AG04450 (cell line): Measurements from ENCODE around the gene HRH4. TPM values are rescaled to one million over a fixed set of nuclear protein-coding genes. Genes with fewer than 3 reads are reported as not detected.

Experiments
- CTCF ChIA-PET: fragments of 300-600, 350-600 bp; formaldehyde crosslinking; extraction: SDS; loops from one replicate; lab custom pipeline; 2022; ENCODE audit warnings: antibody characterized with exemption, inconsistent platforms; lab: Charles Lee
- POLR2A ChIA-PET: fragments of 350-600 bp; formaldehyde crosslinking; extraction: SDS; loops from one replicate; lab custom pipeline; 2021; ENCODE audit warnings: antibody characterized with exemption, inconsistent platforms; lab: Yijun Ruan, JAX
- DNase-seq: peaks from one replicate; pipeline ENCODE4 v3.0.0-alpha.2; 2011; ENCODE audit warnings: low read depth, low spot score
- H3K27ac ChIP-seq: one replicate; pipeline ENCODE4 v1.5.1; 2012; ENCODE audit warnings: low read depth, low read length, control low read depth
- H3K27me3 ChIP-seq: one replicate; pipeline ENCODE4 v1.6.0; 2012; ENCODE audit warnings: low read length; ENCODE audit not compliant: control insufficient read depth, insufficient read depth
- H3K4me3 ChIP-seq: 2 replicates; pipeline ENCODE4 v1.5.1; 2011; ENCODE audit warnings: mild to moderate bottlenecking, low read depth, low read length, control low read depth
- H3K9me3 ChIP-seq: 2 replicates; pipeline ENCODE4 v1.5.1; 2012; ENCODE audit warnings: low read length; ENCODE audit not compliant: control insufficient read depth, insufficient read depth
- polyA plus RNA-seq: library from polyadenylated mRNA; depleted of rRNA; stranded (reverse); fragments of >200 nt; gene quantifications from 2 replicates; pipeline ENCODE4 v1.2.3, GENCODE V29; 2011
- TF ChIP-seq, protein P1 (sequence below): IDR thresholded peaks from 2 replicates; pipeline ENCODE4 v1.5.1; 2011; ENCODE audit warnings: low read depth, low read length, control low read depth, inconsistent platforms

Gene HRH4
- polyA plus RNA-seq, 1 experiment, result 0.01 TPM

DNA sequence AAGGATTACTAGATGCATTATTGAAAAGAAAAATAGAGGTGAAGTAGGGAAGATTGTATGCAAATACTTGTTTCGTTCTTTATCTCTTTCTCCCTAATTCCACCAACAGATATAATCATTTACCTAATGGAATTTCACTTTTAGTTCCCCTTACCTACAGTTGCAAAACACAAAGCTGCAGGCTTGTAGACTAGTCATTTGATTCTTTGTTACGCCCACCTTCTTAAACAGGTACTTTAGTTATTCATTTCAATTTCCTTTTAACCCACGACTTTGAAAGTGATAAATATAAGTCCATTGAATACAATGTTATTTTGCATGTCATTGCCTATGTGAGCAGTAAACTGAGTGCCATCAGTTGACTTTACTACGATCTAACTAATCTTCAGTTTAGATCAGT lies 3.9 kb upstream of the HRH4 start:
- Histone ChIP-seq H3K9me3 (no peaks in the 10 kb centered on the region), H3K27me3 (no peaks in the 10 kb centered on the region), H3K4me3 (no peak overlapping the region), H3K27ac (no peak overlapping the region)
- TF ChIP-seq, protein P1, sequence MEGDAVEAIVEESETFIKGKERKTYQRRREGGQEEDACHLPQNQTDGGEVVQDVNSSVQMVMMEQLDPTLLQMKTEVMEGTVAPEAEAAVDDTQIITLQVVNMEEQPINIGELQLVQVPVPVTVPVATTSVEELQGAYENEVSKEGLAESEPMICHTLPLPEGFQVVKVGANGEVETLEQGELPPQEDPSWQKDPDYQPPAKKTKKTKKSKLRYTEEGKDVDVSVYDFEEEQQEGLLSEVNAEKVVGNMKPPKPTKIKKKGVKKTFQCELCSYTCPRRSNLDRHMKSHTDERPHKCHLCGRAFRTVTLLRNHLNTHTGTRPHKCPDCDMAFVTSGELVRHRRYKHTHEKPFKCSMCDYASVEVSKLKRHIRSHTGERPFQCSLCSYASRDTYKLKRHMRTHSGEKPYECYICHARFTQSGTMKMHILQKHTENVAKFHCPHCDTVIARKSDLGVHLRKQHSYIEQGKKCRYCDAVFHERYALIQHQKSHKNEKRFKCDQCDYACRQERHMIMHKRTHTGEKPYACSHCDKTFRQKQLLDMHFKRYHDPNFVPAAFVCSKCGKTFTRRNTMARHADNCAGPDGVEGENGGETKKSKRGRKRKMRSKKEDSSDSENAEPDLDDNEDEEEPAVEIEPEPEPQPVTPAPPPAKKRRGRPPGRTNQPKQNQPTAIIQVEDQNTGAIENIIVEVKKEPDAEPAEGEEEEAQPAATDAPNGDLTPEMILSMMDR, result no peak
- CTCF ChIA-PET, result no interaction called here
- no peak for DNase-seq
- POLR2A ChIA-PET, result no interaction called here

DNA sequence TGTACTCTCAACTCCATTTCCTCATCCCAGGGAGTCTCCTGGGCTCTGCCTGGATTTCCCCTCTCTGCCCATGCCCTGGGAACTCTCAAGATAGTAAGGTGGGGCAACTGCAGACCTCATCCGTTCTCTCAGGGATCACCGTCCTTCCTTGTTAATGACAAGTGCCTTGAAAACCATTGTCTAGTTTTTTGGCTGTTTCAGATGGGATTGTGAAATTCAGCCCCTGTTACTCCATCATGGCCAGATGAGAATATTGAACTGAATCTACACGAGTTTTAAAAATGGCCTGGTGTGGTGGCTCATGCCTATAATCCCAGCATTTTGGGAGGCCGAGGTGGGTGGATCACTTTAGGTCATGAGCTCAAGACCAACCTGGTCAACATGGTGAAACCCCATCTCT lies 665 bp upstream of the HRH4 start:
- no peaks in the 10 kb centered on the region for H3K27me3 ChIP-seq
- DNase-seq, result no peak
- H3K27ac ChIP-seq, result no peak overlapping the region
- H3K9me3 ChIP-seq, result no peaks in the 10 kb centered on the region
- POLR2A ChIA-PET, result no interaction called here
- CTCF ChIA-PET, result interaction anchor here (0.9 to 2.5 kb wide), 3 partner anchors 29 to 100 kb away, joined by 3 to 16 read pairs (median 7); no protein-coding TSS in a partner anchor
- no peak overlapping the region for H3K4me3 ChIP-seq
- TF ChIP-seq, protein P1, result no peak

DNA sequence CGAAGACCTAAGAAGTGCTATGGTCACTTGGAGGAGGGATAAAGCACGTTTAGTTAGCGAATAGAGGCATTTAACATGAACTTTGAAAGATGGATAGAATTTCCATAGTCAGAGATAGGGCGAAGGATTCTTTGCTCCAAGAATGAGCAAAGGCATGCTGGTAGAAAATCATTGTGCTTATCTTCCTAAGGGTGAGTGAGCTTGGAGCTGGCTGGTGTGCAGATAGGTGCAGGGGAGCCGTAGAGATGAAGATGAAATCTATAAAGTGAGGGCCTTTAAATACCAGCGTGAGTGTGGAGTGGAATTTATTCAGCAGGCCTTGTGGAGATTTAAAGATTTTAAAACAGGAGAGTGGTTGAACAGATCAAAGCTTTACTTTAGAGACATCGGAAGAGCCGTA lies 1.6 kb downstream of the HRH4 start:
- peaks cover 2% of the 10 kb centered on the region for H3K27me3 ChIP-seq
- POLR2A ChIA-PET, result no interaction called here
- H3K4me3 ChIP-seq, result no peak overlapping the region
- CTCF ChIA-PET, result interaction anchor here (2.5 kb wide), 1 partner anchor 27 kb away, joined by 16 read pairs; no protein-coding TSS in a partner anchor
- no peaks in the 10 kb centered on the region for H3K9me3 ChIP-seq
- DNase-seq, result no peak
- no peak overlapping the region for H3K27ac ChIP-seq
- TF ChIP-seq, protein P1, result no peak

DNA sequence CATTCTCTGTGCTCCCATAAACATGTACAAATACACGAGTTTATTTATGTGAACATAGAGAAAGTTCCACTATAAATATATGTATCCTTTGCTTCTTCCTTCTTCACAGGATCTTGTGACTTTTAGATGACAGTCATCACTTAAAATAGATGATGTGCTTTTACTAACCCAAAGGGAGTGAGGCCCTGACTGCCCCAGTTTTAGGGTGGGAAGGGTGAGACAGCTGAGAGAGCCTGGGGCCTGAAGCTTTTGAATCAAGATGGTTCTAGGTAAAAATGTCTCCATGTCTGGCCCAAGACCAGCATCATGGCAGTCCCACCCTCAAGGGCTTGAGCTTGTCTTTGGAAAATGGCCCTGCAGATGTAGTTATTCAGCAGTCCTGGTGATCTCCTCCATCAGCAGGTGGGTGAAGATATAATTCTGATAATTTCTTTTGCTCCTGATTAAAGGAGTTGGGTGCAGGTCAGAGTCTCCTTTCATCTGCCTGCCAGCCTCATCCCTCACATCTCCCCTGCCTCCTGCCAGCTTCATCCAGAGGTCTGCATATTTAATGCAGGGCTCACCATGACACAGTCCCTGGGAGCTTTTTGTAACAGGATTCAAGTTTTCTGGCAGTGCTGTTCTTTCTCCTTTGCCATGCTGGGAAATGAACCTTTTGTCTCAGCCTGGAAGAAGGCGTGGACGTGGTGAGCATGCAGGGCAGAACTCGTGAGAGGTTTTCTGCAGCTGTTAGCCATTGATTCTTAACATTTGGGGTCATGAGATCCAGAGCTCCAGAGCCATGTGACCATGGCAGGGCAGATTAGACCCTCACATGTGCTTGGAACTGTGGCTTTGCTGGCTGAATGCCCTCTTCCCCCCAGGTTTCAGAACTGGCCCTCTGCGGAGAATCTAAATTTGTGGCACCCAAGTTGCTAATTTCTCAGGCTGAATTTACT lies 2.7 kb downstream of the HRH4 start:
- Histone ChIP-seq H3K9me3 (no peaks in the 10 kb centered on the region), H3K4me3 (no peak overlapping the region), H3K27me3 (peaks cover 2% of the 10 kb centered on the region), H3K27ac (no peak overlapping the region)
- TF ChIP-seq, protein P1, result no peak
- CTCF ChIA-PET, result no interaction called here
- DNase-seq, result no peak
- POLR2A ChIA-PET, result no interaction called here

DNA sequence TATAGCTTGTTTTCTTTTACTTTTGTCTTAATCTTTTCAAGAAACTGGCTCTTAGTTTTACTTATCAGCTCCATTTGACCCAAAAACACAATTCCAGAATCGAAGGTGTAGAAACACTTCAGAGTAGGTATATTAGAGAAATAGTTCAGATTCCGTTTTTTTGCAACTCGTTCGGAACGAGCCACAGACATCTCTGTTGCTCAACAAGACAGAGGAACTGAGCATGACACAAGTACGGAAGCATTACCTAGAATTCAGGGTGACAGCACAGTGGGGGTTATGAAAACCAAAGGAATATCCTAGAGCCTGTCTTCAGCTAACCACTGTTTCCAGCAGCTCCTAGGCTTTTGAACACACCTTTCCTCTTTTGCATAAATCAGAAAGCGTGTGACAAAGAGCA lies 5.0 kb downstream of the HRH4 start:
- TF ChIP-seq, protein P1, result no peak
- no peak overlapping the region for H3K4me3 ChIP-seq
- peaks cover 4% of the 10 kb centered on the region for H3K27me3 ChIP-seq
- no peaks in the 10 kb centered on the region for H3K9me3 ChIP-seq
- ChIA-PET POLR2A (interaction anchor here (0.6 kb wide), 1 partner anchor 327 kb away, joined by 4 read pairs; the partner anchor contains the start of gene CABYR), CTCF (no interaction called here)
- no peak for DNase-seq
- H3K27ac ChIP-seq, result no peak overlapping the region
